ENCODE data around the gene XAB2.

GRCh38 chr19:7607212-7607873 is 22.0 kb downstream of the XAB2 start:
- TF ChIP-seq, protein P1, sequence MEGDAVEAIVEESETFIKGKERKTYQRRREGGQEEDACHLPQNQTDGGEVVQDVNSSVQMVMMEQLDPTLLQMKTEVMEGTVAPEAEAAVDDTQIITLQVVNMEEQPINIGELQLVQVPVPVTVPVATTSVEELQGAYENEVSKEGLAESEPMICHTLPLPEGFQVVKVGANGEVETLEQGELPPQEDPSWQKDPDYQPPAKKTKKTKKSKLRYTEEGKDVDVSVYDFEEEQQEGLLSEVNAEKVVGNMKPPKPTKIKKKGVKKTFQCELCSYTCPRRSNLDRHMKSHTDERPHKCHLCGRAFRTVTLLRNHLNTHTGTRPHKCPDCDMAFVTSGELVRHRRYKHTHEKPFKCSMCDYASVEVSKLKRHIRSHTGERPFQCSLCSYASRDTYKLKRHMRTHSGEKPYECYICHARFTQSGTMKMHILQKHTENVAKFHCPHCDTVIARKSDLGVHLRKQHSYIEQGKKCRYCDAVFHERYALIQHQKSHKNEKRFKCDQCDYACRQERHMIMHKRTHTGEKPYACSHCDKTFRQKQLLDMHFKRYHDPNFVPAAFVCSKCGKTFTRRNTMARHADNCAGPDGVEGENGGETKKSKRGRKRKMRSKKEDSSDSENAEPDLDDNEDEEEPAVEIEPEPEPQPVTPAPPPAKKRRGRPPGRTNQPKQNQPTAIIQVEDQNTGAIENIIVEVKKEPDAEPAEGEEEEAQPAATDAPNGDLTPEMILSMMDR (IDR thresholded peaks at IDR 0.05), result no peak
- TF ChIP-seq POLR2A (IDR thresholded peaks at IDR 0.05), result no peak
